HG02973 (cell line): ENCODE measurements around the gene ZNF628.
"Not testable (repeated sequence)": the region's sequence is repeated elsewhere in the genome, so short reads cannot be mapped to it uniquely, and the experiment has no call there.

Source experiments
- ATAC-seq: cut with Tn5 transposase; IDR thresholded peaks from one replicate; pipeline ENCODE4 v1.9.1; 2021; ENCODE audit warnings: moderate library complexity; ENCODE audit not compliant: unreplicated experiment

The ZNF628 gene

DNA sequence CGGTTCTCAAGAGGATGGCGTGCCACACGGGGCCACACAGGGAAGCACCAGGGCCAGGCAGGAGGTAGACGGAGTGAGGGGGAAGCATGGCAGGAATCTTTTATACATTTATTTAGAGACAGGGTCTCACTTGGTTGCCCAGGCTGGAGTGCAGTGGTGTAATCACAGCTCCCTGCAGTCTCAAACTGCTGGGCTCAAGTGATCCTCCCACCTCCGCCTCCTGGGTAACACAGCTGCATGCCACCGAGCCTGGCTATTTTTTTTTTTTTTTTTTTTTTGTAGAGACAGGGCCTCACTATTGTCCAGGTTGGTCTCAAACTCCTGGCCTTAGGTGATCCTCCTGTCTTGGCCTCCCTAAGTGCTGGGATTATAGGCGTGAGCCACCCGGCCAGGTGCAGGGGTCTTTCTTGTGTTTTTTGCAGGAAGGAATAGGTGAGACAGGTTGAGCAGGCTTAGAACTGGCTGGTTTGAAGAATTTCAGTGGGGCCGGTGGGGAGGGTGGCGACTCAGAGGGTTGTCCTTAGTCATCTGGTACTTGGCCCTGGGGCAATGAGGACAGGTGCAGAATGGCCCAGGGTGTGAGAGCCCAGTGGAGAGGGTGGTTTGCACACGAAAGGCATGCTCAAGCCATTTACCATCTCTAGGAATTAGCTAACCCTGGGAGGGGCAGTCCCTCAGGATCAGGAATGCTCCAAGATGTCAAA lies 19.4 kb downstream of the ZNF628 start:
- no peak for ATAC-seq

GRCh38 chr19:55496820-55497219 lies 20.4 kb downstream of the ZNF628 start:
- not testable (repeated sequence) for ATAC-seq

GRCh38 chr19:55497763-55498162 lies 21.3 kb downstream of the ZNF628 start:
- no peak for ATAC-seq

DNA sequence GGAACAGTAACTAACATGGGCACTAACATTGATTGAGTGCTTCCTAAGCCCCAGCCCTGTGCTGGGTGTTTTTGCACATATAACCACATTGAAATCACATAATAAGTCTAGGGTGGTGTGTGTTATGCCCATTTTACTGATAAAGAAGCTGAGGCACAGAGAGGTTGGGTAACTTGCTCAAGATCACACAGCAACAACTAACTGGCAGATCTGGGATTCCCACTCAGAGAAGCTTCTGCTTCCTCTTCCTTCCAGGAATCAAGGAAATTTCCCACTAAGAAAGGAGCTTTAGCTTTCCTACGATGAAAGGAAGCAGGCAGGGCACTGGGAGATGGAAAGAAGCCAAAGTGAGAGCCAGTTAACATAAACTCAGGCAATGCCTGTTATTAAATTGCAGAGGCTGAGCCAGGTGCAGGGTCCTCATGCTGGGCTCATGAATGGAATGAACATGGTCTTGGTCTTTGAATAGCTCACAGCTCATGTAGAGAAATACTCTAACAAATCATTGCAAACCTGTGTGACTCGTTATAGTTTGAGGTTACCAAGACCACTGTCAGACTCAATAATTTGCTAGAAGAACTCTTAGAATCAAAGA lies 21.9 kb downstream of the ZNF628 start:
- no peak for ATAC-seq

- no peak for ATAC-seq
Measured at GRCh38 chr19:55500368-55500952, 24.0 kb downstream of the ZNF628 start.

GRCh38 chr19:55502197-55502952 lies 26.0 kb downstream of the ZNF628 start:
- no peak for ATAC-seq

DNA sequence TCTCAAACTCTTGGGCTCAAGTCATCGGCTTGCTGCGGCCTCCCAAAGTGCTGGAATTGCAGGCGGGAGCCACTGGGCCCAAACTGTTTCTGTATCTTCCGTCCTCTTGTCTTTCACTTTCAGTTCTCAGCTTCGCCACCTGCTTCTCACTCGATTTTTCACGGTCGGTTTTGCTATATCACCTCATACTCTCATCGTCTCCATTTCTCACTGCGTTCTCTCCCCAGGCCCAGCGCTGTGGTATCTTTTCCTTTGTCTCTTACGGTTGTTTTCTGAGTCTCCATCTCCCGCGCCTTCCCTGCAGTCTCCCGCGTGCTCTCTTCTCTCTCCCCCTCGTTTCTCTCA lies 26.7 kb downstream of the ZNF628 start:
- no peak for ATAC-seq

DNA sequence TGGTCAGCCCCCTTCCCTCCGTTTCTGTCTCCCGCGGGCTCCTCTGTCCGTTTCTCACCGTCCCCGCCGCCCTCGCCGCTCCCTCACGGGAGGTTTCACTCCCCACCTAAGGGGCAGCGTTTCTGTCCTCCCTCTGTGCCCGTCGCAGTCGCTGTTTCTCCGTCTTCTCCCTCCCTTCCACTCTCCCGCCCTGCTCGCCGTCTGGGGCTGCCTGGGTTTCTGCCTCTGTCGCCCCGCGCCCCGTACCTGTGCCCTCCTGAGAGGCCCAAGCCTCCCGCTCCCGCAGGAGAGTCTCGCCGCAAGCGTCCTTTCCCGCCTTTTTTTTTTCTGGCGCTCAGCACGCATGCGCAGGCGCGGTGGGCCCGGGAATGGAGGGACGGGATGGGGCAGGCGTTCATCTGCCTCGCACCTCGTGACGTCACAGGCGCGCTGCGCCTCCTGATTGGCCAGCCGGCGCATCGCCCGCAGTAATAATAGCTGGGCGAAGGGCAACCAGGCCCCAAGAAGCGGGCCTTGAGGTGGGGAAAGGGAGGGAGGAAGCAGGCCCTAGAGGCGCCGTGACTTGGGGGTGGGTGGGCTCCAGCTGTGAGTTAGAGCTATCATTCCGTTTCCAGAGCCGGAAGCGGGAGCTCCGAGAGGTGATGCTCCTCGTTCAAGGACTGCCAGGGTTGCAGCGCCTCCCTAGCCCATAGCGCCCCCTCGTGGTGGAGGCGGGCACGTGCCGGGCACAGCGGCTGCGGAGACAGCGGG lies 27.3 kb downstream of the ZNF628 start:
- peak; percentile 81 for ATAC-seq

GRCh38 chr19:55504252-55504603 lies 27.8 kb downstream of the ZNF628 start:
- no peak for ATAC-seq

DNA sequence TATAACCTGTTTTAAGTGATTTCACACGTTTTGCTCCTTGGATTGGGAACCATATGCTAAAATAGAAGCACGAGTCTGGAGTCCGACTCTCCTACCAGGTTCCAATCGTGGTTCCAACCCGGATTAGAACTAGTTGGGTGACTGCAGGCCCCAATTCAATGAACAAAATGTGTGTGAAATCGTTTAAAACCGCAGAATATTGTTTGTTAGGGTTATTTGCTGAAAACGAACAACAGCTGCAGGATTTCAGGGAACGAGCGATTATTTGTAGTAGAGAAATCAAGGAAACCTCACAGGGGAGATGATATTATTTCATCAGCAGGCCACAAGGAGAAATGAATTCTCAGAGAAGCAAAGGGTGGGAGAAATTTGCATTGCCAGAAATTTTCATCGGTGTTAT lies 28.6 kb downstream of the ZNF628 start:
- ATAC-seq, result no peak

DNA sequence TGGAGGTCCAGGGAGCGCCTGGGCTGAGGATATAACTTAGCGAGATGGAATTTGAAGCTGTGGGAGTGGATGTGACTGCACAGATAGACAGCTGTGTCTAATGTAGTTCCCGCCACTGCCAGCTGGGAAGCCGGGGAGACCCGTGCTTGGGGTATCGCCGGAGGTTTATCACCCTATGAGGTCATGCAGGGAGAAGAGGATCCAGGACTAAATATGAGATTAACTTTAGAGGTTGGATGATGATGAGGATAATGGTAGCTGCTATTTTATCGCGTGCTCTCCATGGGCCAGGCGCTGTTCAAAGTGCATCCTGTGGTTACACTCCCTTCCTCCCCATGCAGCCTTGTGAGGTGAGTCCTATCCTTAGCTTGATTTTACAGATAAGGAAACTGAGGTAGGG lies 31.7 kb downstream of the ZNF628 start:
- ATAC-seq, result no peak

DNA sequence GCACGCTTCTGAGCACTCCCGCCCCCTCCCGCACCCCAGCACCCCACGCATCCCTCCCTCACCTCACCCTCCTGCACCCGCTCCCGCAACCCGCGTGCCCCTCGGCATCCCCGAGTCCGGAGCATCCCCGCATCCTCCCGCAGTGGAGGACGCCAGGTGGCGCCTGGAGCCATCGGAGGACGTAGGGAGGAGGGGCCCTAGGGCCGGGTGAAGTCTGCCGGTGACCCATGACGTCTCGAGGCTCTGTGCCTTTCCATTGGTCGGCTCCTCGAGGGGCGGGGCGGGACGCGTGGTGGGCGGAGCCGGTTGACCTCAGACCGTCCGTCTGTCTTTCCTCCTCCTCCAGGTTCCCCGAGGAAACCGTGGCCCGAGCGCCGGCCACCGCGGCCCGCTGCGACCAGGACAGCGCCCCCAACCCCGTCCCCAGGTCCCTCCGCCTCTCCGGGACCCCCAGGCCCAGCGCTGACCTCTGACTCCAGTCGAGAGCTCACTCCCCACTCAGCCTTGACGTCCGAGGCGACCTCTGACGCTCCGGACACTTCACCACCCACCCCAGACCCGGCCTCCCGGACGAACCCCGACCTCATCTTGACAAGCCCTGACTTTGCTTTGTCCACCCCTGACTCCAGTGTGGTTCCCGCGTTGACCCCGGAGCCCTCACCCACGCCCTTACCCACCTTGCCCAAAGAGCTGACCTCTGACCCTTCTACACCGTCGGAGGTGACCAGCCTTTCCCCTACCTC lies 40.6 kb downstream of the ZNF628 start:
- ATAC-seq, result peak; percentile 93

DNA sequence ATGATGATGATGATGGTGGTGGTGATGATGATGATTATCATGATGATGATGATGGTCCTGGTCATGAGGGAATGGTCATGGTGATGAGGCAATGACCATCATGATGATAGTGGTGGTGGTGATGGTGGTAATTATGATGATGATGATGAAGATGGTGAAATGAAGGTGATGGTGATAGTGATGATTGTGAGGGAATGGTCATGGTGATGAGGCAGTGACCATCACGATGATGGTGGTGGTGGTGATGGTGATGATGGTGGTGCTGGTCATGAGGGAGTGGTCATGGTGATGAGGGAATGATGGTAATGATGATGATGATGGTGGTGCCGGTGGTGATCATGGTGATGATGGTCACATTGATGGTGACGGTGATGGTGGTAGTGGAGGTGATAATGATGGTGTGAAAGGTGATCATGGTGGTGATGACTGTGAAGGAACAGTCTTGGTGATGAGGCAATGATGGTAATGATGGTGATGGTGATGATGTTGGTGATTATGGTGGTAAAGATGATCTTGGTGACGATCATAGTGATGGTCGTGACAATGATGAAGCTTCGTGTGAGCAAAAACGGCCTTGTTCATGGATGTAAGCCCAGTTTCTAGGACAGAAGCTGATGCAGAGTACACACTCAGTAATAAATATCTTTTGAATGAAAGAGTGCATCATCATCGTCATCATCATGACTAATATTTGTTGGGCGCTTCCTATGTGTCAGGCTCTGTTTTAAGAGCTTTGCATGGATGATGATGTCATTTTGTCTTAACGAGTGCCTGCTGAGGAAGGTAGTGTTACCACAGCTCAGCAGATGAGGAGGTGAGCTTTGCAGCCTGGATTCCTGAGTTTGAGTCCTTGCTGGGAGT lies 43.3 kb downstream of the ZNF628 start:
- ATAC-seq, result no peak

DNA sequence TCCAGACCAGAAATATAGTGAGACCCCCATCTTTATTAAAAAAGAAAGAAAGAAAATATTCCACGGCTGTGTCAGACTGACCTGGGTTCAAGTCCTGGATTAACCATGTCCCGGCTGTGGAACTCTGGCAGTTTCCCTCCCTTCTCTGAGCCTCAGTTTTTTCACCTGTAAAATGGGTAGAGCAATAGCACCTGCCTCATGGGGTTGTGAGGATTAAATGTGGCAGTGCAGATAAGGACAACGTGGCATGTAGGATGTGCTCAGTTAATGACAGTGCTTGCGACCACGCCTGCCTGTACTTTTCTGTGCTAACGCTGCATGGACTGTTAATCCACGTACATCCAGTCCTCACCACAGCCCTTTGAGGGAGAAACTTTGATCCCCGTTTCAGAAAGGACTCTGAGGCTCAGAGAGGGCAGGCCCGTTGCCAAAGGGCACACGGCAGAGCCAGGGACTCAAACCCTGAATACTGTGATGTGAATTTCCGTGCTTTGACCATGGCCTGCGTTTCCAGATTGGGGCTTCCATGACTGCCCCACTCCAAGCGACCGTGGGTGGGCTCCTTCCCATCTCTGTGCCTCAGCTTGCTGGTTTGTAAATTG lies 44.4 kb downstream of the ZNF628 start:
- ATAC-seq, result no peak

DNA sequence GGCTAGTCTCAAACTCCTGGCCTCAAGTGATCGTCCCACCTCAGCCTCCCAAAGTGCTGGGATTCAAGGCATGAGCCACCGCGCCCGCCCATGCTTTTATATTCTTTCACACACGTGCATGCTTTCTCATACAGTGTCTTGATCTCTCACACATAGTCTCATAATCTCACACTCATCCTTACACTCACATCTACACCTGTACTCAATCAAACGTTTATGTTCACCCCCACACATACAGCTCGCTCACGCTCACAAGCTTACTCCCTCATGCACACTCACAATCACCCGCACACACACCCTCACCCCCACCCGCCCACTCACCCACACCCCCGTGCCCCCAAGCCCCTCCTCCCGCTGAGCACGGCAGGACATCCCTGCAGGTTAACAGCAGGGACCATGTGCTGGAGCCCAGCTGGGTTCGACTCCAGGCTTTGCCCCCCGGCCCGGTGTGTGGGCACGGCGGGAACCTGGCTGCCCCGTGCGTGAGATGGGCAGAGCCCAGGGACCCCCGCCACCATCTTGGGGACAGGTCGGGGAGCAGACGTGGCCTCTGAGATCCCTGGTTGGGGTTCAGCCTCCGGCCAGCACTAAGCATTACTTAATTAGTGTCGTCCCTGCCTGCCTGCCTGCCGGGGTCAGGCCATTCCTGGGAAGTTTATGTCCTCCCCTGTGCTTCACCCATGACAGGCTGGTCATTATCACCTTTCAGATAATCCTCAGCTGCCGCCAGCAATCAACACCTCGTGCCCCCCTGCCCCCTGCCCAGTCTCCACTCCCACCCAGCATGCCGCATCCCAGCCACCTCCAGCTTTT lies 49.1 kb downstream of the ZNF628 start:
- ATAC-seq, result no peak

GRCh38 chr19:55526216-55527196 lies 50.1 kb downstream of the ZNF628 start:
- ATAC-seq, result no peak
